K562 (cell line): ENCODE results near the gene DDT.
"Not testable (repeated sequence)": the region's sequence is repeated elsewhere in the genome, so short reads cannot be mapped to it uniquely, and the experiment has no call there.

ENCODE experiments used
- CTCF ChIP-seq, 3 experiments: IDR thresholded peaks in 2 of 3; conservative IDR thresholded peaks in 1 of 3; 2 replicates each; pipeline ENCODE4 v1.5.1; 2011 to 2012; ENCODE audit warnings: low read length in 3 of 3, mild to moderate bottlenecking in 3 of 3, control low read depth in 2 of 3, improper control_type of control experiment in 1 of 3, inconsistent platforms in 1 of 3, low read depth in 1 of 3, mixed read lengths in 1 of 3, moderate library complexity in 1 of 3; ENCODE audit not compliant: insufficient read depth in 2 of 3
- E2F1 ChIP-seq: sonication (generic); formaldehyde crosslinking; IDR thresholded peaks from 2 replicates; pipeline ENCODE4 v1.8.1; 2023; ENCODE audit warnings: mild to moderate bottlenecking, missing genetic modification reagents, moderate library complexity
- ELF1 ChIP-seq: fragments of 200-800 bp; sonication (Bioruptor generic); IDR thresholded peaks from 2 replicates; pipeline ENCODE4 v1.6.1; 2016; ENCODE audit warnings: missing genetic modification characterization, missing compliant biosample characterization
- ETV1 ChIP-seq: fragments of 450-650 bp; conservative IDR thresholded peaks from 2 replicates; pipeline ENCODE4 v1.6.1; 2016; ENCODE audit warnings: missing genetic modification characterization, control low read depth, low read depth, missing compliant biosample characterization
- HNRNPH1 ChIP-seq: fragments of 200-400 bp; formaldehyde crosslinking; optimal IDR thresholded peaks from 2 replicates; pipeline ENCODE3; 2017; ENCODE audit warnings: low read depth, mild to moderate bottlenecking, low read length, moderate library complexity
- NONO ChIP-seq, 2 experiments: fragments of 200-400 bp in 1 of 2; fragments of 450-650 bp in 1 of 2; formaldehyde crosslinking in 1 of 2; IDR thresholded peaks; 2 replicates each; pipeline ENCODE4 v1.6.1; 2017; ENCODE audit warnings: low read depth in 2 of 2, mild to moderate bottlenecking in 2 of 2, moderate library complexity in 2 of 2, low read length in 1 of 2
- PHB ChIP-seq: fragments of 250-450 bp; sonication (Bioruptor Pico); IDR thresholded peaks from 2 replicates; pipeline ENCODE4 v1.5.0; 2021
- SIN3B ChIP-seq: fragments of 450-650 bp; IDR thresholded peaks from 2 replicates; pipeline ENCODE4 v1.6.1; 2017; ENCODE audit warnings: low read depth, mild to moderate bottlenecking, moderate library complexity
- SPI1 ChIP-seq: IDR thresholded peaks from 2 replicates; pipeline ENCODE4 v1.6.1; 2011; ENCODE audit warnings: low read depth, low read length, control low read depth, borderline replicate concordance
- ZBTB8A ChIP-seq: fragments of 450-650 bp; IDR thresholded peaks from 2 replicates; pipeline ENCODE4 v1.6.1; 2018; ENCODE audit warnings: mild to moderate bottlenecking, moderate library complexity; ENCODE audit not compliant: partially characterized antibody
- ZFP36 ChIP-seq: fragments of 150-350 bp; IDR thresholded peaks from 2 replicates; pipeline ENCODE4 v1.6.1; 2018; ENCODE audit warnings: low read length, low read depth; ENCODE audit not compliant: partially characterized antibody
- ZNF143 ChIP-seq: sonication (generic); formaldehyde crosslinking; IDR thresholded peaks from 2 replicates; pipeline ENCODE4 v1.9.0; 2022; ENCODE audit warnings: mild to moderate bottlenecking, missing genetic modification reagents
- TF ChIP-seq, protein P1 (sequence below): IDR thresholded peaks from 2 replicates; pipeline ENCODE4 v1.6.1; 2016; ENCODE audit warnings: missing genetic modification characterization, missing compliant biosample characterization
- TF ChIP-seq, protein P2 (sequence below): sonication (generic); IDR thresholded peaks from 2 replicates; pipeline ENCODE4 v1.6.1; 2016

- TF ChIP-seq NONO (IDR thresholded peaks at IDR 0.05; ENCODE audit: low read depth in 2 of 2, low read length in 1 of 2); SIN3B; SPI1; ELF1; E2F1 (CRISPR knock-in tag); CTCF (IDR thresholded peaks at IDR 0.05 in 2 of 3, conservative IDR thresholded peaks at IDR 0.05 in 1 of 3; ENCODE audit: insufficient read depth in 2 of 3, low read depth in 1 of 3, low read length in 3 of 3); ETV1 (tag); ZFP36; ZBTB8A; ZNF143 (CRISPR knock-in tag); PHB (CRISPR knock-in tag); HNRNPH1: not testable (repeated sequence)
- TF ChIP-seq, protein P1, sequence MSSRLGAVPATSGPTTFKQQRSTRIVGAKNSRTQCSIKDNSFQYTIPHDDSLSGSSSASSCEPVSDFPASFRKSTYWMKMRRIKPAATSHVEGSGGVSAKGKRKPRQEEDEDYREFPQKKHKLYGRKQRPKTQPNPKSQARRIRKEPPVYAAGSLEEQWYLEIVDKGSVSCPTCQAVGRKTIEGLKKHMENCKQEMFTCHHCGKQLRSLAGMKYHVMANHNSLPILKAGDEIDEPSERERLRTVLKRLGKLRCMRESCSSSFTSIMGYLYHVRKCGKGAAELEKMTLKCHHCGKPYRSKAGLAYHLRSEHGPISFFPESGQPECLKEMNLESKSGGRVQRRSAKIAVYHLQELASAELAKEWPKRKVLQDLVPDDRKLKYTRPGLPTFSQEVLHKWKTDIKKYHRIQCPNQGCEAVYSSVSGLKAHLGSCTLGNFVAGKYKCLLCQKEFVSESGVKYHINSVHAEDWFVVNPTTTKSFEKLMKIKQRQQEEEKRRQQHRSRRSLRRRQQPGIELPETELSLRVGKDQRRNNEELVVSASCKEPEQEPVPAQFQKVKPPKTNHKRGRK, result not testable (repeated sequence)
- TF ChIP-seq, protein P2, sequence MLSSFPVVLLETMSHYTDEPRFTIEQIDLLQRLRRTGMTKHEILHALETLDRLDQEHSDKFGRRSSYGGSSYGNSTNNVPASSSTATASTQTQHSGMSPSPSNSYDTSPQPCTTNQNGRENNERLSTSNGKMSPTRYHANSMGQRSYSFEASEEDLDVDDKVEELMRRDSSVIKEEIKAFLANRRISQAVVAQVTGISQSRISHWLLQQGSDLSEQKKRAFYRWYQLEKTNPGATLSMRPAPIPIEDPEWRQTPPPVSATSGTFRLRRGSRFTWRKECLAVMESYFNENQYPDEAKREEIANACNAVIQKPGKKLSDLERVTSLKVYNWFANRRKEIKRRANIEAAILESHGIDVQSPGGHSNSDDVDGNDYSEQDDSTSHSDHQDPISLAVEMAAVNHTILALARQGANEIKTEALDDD, result not testable (repeated sequence)
Observed at GRCh38 chr22:23999779-24000178, 25.5 kb upstream of the DDT start.
